Stimulated activated CD4-positive, alpha-beta T cell treated with anti-CD3 and anti-CD28 coated beads, Interleukin-2, amount 100 ng/mL, for 24 hours (primary cell): ENCODE results near the gene STEAP1B.

ENCODE experiments used
- DNase-seq, 2 donors: peaks; one replicate each; pipeline ENCODE4 v3.0.0-alpha.2; 2020

The STEAP1B gene

GRCh38 chr7:22427104-22427503 is 72.9 kb downstream of the STEAP1B start:
- no peak for DNase-seq

DNA sequence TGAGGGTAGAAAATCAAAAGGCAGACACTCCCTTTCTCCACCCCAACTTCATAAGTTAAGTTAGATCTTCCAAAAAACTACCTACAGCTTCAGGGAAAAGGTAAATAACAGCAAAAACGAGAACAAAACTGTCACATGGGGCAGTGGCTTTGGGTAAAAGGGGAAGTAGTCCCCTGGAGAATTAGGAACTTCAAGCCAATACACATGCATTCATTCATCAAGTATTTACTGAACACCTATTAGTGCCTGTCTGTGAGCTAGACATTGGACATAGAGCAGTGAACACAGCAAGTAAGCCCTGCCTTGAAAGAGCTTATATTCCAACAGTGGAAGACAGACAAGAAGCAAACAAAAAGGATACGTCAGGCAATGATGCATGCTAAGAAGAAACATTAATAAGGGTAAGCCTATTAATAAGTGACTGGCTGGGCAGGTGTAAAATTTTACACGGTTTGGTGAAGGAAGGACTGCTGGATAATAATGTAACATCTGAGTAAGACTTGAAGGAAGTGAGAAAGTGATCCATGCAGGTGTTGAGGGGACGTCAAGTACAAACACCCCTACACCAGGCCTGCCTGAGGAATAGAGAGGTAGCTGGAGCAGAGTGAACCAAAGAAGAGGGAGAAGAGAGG is 73.4 kb downstream of the STEAP1B start:
- no peak for DNase-seq

GRCh38 chr7:22425361-22425760 is 74.6 kb downstream of the STEAP1B start:
- no peak for DNase-seq

DNA sequence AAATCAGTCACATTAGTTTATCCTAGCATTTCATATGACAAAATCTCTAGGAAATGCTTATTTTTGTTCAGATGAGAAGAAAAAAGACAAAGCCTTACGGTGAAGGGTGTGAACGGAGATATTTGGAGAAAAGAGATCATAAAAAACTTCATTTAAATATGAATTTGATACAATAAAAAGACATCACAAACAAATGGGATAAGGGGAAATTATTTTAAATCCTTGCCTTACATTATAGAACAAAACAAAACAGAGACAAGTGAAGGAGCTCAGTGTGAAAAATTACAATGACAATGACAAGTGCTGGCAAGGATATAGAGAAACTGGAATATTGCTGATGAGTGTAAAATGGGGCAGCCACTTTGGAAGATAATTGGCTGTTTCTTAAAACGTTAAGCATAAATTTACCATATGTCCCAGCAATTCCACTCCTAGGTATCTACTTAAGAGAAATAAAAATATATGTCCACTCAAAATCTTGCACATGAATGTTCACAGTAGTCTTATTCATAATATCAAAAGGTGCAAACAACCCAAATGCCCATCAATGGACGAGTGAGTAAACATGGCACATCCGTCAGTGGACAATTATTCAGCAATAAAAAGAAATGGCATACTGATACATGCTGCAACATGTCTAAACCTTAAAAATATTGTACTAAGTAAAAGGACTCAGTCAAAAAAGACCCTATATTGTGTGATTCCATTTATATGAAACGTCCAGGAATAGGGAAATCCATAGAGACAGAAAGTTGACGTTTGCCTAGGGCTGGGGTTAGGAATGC is 77.0 kb downstream of the STEAP1B start:
- DNase-seq = no peak

DNA sequence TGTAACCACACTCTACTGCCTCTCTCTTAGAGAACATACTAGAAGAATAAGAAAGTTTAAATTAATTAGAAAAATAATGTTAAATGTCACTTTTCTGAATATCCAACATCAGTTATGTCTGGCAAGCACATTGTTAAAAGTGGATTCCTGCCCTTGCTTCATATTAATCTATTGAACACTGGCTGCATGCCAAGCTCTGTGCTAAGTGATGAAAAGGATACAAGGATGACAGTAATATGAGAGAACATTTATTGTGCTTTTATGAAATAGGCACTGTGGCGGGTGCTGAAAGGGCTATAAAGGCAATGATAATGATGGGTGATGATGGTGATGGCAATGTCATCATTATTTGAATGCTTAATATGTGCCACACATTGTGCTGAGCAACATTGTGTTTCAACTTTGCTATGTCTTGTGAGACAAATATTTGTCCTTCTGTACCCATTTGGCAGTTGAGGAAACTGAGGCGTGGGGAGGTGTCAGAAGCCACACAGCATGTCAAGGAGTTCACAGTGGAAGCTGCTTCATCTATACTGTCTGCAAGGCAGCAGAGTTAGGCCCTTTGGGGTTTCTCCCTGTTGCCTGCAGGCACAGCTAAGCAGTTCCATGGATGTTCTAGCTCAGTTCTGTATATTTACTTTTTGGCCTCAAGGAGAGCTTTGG is 78.9 kb downstream of the STEAP1B start:
- no peak for DNase-seq

GRCh38 chr7:22420008-22420407 is 80.0 kb downstream of the STEAP1B start:
- DNase-seq = no peak

DNA sequence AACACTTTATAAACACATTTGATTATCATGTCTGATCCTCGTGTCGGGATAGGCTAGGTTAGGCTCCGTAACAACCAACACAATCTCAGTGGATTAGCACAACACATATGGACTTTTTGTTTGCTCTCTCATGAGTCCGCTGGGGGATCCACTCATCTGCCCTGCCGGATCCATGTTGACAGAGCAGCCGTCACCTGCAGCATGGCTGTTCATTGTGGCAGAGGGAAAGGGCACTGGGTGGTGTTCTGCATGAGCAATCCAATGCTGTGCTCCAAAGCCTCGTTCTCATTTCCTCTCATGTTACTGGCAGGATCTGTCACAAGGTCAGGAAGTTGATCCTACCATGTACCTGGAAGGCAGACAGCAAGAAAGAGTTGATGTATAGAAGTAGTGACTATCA is 80.5 kb downstream of the STEAP1B start:
- DNase-seq = no peak

DNA sequence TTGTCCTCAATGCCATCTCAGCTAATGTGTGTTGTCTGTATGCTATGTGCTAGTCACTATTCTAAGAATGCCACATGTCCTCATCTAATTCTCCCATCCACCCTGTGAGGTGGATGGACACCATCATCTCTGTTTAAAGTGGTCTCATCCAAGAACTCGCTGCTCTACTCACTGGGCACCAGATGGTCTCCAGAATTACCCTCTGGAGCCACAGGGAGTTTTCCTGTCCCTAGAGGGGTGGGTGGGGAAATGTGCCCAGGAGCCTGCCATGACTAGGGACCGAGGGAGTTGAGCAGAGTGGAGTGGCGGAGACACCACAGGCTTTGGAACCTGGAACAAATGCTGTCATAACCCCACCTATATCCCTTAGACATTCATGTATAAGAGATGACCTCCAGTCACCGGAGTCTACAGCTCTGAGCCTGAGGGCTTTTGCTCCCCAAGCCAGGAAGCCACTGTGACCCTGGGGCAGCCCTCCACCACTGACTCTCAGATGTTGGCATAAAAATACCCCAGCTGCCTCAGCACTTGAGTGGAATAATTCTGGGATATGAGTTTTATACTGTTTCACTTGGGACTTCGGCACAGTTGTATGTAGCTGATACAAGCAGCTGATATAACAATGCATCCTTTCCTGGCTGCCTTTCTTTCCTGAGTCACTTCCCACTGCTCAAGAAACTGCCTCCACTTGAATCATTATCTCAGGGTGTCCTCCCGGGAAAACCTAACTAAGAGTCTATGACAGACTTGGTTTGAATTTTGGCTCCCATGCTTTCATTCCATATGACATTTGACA is 81.5 kb downstream of the STEAP1B start:
- no peak for DNase-seq

DNA sequence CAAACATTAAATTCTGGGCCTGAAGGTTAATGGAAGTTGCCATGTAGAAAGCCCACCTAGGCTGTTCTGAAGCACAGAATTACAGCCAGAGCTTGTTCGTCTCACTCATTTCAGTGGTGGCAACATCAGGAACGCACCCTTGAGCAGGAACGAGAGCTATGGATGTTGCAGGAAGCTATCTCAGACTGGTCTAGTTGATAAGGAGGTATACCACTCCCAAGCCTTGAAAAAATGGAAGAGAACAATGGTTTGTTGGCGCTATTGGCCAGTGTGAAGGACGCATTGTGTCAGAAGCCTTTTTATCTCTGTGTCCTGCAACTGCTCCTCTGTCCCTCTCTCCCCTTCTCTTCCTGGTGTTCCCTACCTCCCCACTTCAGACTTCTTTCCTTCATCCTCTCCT is 82.1 kb downstream of the STEAP1B start:
- no peak for DNase-seq

GRCh38 chr7:22417349-22417748 is 82.6 kb downstream of the STEAP1B start:
- no peak for DNase-seq

GRCh38 chr7:22414424-22414823 is 85.6 kb downstream of the STEAP1B start:
- no peak for DNase-seq

GRCh38 chr7:22413211-22413610 is 86.8 kb downstream of the STEAP1B start:
- no peak for DNase-seq

DNA sequence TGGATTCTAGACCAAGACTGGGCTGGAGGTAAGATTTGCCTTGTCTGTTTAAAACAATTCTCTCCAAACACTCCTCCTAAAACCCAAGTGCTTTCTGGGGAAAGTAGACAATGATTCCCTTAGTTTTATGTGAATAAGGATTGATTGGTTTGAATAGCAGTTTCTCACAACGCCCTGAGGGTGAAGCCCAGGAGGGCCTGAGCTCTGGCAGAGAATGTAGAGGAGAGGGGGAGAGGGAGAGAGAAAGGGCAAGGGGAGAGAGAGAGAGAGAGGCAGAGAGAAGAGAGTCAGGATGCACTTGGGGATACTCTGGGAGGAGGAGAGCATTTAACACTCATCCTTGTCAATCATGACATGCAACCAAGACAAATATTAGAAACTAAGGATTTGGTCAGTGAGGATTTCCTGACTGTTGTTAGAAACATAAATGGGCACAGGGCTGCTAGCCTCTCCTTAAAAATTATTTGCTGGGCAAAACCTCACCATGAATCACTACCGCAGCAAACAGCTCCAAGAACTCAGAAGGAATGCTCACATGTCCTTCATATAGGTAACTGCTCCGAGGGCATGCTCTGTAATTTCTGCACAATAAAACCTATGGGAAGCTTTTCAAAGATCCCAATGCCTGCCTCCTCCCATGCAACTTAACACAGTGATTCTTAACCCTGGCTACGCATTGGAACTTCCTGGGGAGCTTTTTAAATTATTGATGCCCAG is 87.9 kb downstream of the STEAP1B start:
- DNase-seq = no peak

DNA sequence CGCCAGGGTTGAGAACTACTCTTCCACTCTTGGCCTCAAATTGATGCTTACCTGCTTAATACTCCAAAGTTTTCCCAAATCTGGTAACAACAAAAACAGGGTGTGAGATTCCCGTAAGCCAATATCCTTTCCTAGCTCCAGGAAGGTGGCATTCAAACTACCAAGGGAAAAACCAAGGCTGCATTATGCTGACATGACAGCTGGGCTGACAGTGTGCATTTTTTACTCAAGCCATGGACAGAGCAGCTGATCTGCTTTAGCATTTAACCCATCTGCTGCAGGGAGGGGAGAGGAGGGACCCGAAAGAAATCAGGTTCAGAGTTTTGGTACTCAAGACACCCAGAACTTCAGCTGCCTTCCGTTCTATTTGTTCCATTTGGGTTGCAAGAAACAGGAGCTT is 93.3 kb downstream of the STEAP1B start:
- no peak for DNase-seq

DNA sequence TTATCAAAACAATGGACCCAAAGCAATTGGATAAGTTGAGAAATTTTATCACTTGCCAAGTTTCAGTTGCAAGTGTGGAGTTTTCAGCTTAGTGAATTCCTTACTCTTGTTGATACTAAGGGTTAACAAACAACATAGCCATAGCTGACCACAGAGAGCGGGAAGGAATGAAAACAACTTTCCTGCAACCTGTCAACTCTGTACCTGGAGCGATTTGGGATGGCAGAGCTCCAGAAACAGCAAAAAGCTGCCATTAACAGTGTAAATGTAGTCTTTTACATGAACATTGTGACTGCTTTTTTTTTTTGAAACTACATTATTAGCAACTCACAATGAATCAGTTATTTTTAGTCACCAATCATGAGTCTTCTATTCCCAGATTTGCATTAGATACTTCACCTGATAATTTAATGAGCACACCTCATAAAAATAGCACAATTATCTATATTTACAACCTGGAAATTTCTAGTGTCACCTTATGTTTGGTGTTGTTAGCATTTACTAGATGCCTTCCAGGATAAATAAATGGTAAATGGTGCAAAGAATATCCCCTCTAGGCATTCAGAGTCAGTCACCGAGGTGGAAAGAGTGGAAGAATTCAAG is 95.5 kb downstream of the STEAP1B start:
- no peak for DNase-seq

DNA sequence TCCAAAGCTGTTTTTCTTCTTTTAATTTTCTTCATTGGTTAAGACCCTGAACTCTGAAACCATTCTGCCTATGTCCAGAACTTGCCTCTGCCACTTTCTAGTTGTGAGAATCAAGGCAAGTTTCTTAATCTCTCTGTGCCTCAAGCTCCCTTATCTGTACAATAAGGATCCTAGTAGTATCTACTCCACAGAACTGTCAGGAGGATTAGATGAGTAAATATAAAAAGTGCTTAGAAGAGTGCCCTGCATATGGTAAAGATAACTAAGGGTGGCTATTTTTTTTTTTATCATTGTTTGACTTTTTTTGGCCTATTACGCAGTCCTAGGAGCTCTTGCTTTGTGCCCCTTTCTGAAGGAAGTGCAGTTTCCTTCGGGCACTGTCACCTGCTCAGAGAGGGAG is 96.6 kb downstream of the STEAP1B start:
- DNase-seq = no peak

- no peak for DNase-seq
Measured at GRCh38 chr7:22402250-22402649, 97.7 kb downstream of the STEAP1B start.

- no peak for DNase-seq
Measured at GRCh38 chr7:22400936-22401553, 98.9 kb downstream of the STEAP1B start.

GRCh38 chr7:22400150-22400814 is 99.7 kb downstream of the STEAP1B start:
- DNase-seq = no peak

- no peak for DNase-seq
Measured at GRCh38 chr7:22399546-22399945, 100.4 kb downstream of the STEAP1B start.

DNA sequence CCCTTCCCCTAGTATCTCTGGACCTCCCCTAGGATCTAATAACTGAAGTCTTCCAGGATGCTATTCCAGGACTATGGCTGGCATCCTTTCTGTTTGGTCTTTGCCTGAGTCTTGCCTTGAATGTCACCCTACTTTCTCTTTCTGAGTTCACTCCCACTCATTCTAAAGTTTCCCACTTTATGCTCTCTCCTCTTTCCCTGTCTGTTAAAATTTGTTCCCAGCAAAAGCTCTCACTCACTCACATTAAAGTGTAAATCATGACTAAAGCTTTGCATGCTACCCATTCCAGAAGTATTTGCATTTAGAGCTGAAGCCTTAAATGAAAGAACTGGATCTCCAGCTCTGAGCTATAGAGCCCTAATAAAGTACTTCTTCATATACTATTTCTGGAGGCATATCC is 100.9 kb downstream of the STEAP1B start:
- DNase-seq = no peak
